Stimulated activated CD8-positive, alpha-beta memory T cell treated with anti-CD3 and anti-CD28 coated beads, Interleukin-7, amount 100 ng/mL, for 48 hours (primary cell): Measurements from ENCODE around the gene CDH7.

Experiments
- DNase-seq, 2 donors: peaks; one replicate each; pipeline ENCODE4 v3.0.0-alpha.2; 2020; ENCODE audit warnings: low read depth in 1 of 2; ENCODE audit errors: extremely low read depth in 1 of 2

The CDH7 gene

DNA sequence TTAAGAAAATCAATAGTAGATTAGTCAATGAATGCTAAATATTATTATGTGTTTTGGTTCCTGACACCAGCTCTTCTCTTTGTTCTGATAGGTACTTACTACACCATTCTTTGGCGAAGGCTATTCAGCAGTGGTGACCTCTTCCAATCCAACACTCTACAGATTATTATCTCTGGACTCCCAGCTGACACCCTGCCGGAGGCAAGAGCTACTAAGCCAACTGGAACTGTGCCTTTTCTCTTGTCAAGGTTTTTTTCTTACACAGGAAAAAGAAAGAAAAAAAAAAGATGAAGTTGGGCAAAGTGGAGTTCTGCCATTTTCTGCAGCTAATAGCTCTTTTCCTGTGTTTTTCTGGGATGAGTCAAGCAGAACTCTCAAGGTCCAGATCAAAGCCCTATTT, 11.7 kb downstream of the CDH7 start:
- no peak for DNase-seq

DNA sequence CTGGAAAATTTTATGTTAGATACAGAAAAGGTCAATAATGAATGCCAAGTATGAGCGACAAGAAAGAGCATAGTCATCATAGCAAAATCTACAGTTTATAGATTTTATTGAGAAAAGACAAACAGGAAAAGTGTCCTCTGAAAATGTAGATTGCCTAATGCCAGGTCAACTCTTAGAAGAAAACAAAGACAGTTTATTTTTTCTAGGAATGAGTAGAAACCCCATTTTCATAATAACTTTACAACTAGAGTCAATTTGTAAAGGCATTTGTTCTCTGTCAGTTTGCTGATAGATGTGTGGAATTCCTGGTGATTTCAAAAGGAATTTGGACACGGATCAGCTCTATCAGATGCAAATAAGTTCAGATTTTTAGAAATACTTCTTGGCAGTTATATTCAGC, 16.6 kb downstream of the CDH7 start:
- DNase-seq, result no peak

DNA sequence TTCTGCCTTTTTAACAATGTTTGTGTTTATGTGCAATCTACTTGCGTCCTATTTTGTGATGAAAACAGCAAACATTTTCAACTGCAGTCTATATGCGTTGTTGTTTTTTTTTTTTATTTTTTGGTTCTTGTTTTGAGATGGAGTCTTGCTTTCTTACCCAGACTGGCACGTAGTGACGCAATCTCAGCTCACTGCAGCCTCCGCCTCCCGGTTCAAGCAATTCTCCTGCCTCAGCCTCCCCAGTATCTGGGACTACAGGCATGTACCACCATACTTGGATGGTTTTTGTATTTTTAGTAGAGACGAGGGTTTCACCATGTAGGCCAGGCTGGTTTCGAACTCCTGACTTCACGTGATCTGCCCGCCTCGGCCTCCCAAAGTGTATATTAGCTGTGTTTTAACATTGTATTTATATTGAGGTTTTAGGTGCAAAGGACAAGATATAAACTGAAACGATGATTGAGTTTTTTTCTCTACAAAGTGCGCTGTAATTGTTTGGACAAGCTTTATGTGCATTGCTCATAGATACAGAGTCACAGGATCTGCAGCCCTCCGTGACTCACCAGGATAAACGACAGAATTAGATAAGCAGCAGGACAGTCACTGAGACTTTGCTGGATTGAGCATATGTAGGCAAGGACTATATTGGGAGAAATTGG, 17.4 kb downstream of the CDH7 start:
- no peak for DNase-seq

DNA sequence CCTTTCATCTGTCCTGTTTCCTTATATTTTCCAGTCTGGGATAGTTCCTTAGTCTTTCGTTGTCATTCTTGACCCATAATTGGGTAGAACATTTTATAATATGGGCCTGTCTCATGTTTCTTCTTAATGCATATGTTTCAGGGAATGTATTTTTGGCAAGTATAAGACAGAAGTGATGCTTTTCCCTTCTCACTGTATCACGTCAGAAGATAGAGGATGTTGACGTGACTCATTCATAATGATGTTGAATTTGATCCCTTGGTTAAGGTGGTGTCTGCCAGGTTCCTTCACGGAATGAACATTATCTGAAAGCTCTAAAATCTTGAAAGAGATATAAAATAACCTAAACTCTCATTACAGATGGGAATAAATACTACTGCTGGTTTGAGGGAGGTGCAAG, 18.8 kb downstream of the CDH7 start:
- no peak for DNase-seq

DNA sequence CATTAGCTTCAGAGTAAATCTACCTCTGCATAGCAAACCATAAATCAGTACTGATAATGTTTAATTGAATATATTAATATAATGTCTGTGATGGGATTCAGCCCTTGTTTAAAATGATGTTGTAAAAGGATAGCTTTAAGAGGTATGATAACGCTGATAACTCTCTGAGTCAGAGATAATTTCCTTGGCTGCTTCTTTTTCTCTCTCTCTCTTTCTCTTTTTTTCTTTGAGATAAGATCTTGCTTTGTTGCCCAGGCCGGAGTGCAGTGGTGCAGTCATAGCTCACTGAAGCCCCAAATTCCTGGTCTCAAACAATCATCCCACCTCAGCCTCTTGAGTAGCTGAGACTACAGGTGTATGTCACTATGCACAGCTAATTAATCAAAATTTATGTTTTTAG, 35.7 kb downstream of the CDH7 start:
- DNase-seq, result no peak

DNA sequence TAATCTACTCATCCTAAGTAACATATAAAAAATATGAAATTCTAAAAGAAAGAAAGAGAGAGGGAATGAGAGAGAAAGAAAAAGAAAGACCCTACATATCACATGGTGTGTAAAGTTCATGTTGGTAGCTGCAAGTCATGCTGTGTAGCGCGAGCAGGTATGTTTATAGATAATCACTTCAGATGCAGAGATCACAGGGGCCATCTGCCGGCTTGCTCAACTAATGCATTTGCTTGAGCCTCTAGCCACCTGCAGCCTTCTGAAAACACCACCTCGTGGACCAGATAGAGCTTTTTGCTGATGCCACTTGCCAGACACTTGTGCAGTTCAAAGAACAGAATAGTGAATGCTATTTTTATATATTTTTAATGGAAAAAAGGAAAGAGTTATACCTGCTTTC, 37.6 kb downstream of the CDH7 start:
- no peak for DNase-seq

DNA sequence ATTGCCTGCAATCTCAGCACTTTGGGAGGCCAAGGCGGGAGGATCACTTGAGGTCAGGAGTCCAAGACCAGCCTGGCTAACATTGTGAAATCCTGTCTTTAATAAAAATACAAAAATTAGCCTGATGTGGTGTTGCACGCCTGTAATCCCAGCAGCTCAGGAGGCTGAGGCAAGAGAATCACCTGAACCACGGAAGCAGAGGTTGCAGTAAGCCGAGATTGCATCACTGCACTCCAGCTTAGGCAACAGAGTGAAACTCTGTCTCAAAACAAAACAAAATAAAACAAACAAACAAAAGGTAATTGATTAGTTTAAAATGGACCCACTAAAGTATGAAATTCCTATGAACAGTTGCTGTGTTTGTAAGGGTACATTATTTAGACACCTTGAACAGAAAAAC, 39.8 kb downstream of the CDH7 start:
- DNase-seq, result no peak

DNA sequence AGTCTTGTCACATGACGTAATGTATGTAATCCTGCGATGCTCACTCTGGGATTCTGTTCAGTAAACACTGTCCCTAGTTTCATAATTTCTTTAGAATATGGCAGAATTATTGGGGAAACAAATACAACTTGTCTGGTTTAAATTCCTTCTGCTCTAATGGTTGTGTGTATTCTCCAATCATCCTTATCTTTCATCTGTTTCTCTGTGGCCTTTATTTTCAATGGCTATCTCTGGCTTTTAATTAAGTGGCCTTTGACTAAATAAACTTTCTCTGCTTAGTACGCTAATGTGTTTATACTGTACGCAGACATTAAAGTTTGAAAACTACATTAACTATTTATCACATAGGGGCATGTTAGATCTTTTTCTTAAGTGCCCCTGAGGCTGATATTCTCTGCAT, 40.9 kb downstream of the CDH7 start:
- no peak for DNase-seq

DNA sequence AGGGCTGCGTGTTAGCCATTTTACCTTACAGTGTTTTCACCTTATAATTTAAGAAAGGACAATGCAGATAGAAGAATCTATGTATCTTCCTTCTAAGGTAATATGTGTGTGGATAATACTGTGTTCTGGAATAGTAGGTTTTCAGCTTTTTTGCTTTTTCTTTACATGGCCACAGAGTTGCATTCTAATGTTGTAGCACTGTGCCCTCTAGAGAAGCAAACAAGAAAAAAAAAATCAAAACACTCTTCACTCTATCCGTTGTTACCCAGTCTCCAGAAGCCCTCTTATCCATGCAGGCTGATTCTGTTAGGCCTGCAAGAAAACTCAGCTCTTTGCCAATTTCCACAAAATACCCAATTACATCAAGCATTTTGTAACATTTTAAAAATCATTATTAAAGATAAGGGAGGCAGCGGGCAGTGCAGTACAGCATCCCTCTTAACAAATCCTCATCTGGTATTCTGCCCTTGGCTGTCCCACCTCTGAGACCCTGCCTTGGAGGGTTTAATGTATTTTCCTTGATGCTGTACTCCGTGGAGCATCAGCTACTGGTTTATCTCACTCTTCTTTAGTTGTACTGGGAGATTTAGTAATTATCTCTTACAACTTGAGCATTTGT, 41.8 kb downstream of the CDH7 start:
- DNase-seq, result no peak

DNA sequence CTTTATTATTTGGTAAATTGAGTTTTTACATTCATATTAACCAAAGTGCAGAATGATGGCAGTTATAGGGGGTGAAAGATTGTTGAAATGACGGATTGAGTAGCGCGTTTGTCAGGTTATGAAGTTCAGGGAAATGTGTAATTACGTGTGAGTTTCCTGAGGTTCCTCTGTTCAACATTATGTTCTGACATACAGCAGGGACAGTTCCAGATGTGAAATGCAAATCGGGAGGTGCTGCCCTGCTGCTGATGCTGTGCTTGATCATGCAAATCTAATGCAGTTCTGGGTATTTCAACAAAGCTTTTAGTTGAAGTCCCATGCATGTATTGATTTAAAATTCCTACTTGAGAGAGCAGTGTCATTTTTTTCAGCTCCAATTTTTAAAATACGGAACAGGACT, 57.9 kb downstream of the CDH7 start:
- DNase-seq, result no peak

DNA sequence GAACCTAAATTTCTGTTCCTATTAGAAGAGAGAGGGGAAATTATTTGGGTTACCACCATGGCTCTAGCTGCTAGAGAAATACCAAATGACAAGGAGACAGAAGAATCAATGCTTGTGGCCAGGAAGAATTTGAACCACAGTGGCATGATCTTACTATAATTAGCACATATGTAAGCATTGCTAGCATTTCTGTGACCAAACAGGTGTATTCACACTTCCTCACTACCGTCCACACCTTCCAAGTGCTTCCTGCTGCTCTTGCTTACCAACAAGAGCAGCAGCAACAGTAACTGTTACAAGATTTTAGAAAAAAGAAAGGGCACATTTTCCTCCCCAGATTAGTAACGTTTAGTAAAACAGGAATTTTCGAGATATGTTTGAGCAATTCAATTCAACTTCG, 60.5 kb downstream of the CDH7 start:
- DNase-seq, result no peak

DNA sequence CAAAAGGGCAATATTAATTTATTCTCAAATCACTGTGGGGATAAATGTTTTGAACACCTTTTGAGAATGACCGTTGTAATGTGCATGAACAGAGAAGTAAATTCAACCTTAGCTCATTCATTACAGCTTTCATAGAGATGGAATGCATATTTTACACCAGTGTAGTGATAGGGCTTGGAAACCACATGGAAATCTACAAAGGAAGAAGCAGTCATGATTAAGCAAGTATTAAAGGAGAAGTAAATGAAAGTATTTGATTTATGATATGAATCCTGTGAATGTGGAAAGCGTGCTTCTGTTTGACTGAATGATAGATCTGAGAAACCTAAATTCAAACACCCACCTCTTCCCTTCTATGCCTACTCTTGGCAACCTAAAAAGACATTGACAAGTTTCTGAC, 64.7 kb downstream of the CDH7 start:
- DNase-seq, result no peak

DNA sequence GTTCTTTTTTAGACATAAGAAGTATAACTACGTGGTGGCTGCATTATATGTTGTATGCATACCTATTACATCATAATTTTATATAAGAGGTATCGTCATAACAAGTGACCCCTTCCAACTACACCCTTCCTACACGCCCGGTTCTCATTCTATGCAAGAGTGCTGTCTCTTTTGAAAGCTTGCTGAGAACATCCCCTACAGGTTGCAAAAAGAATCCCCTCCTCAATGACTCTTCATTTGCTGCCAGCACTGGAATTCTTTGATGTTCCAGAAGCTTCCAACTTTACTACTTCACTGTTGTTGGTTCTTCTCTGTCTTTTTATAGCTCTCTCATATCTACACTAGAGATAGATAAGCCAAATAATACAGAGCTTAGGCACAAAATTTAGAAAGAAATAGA, 66.4 kb downstream of the CDH7 start:
- DNase-seq, result no peak

DNA sequence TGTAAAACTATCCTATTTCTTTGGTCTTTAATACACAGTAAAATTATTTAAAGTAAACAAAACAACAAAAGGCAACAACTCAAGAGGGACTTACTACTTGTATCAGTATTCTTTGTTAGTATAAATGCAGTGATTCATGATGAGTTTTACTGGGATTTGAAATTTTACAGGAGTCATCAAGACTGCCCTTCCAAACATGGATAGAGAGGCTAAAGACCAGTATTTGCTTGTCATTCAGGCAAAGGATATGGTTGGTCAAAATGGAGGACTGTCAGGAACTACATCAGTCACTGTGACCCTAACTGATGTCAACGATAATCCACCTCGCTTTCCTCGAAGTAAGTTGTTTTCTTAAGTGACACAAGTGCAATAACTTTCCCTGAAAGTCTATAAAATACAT, 71.1 kb downstream of the CDH7 start:
- DNase-seq, result no peak

DNA sequence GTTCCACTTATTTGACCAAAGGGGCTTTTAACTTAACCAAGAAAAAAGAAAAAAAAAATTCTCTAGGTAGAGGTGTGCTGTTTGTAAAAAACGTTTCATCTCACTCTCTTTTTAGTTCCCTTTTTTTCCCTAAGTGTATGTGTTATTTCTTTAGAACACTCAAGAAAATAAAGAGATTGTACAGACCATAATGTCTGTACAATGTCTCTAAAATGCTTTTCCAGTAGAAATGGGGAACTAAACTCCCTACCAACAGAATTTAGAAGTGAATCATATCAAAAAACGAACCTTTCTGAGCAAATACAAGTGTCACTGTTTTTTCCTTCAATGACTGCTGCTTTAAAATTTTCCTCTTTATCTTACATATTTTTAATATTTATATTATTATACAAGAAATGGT, 72.0 kb downstream of the CDH7 start:
- DNase-seq, result no peak

DNA sequence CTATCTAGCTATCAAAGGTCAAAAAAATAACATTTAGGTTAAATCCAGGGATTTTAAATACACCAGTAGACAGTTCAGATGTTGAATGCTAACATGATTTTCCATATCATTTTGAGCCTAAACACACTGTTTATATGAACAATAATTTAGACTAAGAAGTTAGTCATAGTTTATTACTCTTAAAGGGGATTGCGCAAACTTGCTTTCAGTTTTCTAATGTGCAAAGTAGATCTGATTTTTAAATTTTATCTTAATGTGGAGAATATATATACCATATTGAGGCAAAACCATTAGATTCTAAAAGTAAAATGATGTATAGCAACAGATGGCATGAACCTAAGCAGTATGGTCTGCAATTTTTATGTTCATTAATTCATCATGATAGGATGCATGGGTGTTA, 76.6 kb downstream of the CDH7 start:
- no peak for DNase-seq

DNA sequence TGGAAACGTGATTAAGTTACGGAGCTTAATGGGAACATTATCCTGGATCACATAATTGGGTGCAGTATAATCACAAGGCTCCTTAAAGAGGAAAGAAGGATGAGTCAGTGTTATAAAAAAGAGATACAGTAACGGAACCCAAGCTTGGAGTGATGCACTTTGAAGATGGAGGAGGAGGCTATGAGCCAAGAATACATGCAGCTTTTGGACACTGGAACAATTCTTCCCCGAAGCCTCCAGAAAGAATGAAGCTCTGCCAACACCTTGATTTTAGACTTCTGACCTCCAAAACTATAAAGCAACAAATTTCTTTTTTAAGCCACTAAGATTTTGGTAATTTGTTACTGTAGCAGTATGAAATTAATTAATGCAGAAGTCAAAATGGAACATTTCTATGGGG, 85.1 kb downstream of the CDH7 start:
- no peak for DNase-seq

DNA sequence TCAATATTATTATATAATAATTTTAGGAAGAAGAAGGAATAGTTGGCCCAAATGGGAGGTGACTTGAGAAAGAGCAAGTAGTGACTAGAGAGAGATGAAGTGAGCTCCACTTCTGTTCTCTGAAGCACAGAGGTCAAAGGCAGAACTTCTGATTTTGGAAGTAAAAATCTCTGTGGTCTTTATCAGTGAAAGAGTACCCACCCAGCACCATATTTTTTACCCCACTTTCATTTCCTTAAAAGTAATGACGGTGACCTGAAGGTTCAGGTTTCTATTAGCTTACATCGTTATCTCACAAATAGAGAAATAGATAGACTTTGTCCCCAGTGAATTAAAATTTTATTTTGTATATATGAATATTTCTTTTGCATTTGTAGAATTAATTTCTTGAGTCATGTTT, 95.3 kb downstream of the CDH7 start:
- DNase-seq, result no peak

DNA sequence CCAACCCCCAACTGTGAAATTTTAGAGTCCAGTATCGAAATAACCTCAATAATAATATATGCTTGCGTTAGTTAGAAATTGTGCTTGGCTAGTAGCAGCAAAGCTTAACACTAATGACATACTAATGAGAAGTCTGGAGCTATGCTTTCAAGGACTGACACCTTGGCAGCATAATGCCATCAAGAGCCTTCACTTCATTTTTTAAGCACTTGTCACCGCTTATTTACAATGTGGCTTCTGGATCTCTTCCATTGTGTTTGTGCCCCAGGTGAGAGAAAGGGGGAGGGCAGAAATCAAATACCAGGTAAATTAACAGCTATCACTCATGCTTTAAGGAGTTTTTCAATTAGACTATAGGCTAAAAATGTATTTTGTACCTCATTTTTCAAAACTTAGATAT, 101.5 kb downstream of the CDH7 start:
- no peak for DNase-seq

DNA sequence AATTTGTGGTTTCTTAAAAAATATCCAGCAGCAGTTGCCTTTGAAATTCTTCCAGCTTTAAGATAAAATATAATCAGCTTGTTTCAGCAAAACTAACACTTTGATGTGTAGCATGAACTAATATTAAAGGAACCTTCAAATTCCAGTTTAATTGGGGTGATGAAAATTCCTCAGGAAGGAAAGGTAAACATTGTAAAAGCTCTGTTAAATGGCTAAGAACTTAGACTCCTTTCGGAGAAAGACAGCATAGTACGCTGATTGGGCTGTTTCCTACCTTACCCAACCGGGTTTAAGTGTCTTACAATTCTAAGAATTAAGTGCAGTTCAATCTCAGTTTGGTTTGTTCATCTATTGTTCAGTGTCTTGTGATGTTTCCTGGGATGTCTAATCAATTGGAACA, 108.3 kb downstream of the CDH7 start:
- DNase-seq, result no peak

DNA sequence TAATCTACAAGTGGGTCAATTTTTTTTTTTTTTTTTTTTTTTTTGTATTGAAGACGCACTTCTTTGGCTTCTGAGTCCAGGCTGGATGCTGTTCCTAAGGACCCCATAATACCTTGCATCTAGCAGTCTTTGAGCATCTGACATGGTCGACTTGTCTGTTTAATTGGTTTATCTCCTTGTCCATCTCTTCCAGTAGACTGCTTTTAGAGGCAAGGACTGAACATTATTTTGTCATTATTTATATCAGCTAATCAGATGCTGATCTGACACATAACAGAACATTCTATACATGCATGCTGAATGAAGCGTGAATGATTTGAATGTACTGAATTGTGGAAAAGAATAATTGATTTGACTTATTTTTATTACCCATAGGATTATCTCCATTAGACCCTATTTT, 118.7 kb downstream of the CDH7 start:
- no peak for DNase-seq

DNA sequence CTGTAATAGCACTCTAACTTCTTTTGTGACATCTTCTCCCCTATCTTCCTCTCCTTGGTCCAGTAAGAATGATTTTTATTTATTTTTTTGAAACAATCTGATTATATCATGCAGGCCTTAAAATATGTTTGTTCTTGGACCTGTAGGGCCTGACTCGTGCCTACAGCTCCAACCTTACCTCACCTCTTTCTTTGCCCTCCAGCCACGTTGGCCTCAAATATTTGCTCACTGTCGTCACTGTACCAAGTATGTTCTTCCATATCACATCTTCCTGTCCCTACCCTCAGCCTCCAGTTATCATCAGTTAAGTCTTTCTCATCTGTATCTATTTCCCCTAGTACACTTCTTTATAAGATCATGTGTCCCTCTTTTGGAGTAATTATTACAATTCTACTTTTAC, 125.5 kb downstream of the CDH7 start:
- DNase-seq, result no peak

DNA sequence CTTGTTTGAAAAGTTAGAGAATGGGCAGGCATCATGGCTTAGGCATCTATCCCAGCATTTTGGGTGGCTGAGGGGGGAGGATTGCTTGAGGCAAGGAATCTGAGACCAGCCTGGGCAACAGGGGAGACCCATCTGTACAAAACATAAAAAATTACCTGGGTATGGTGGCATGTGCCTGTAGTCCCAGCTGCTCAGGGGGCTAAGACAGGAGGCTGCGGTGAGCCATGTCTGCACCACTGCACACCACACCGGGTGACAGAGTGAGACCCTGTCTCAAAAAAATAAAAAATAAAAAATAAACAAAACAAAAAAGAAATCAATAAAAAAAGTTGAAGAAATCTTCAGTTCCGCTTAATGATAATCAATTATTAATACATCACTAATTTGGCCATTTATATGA, 146.5 kb downstream of the CDH7 start:
- no peak for DNase-seq
